HL-60 (cell line): Measurements from ENCODE around the gene IFI6.

Experiments
- DNase-seq, 2 experiments: peaks; one replicate each; pipeline ENCODE4 v3.0.0-alpha.2; 2010 to 2020; ENCODE audit warnings: low read depth in 1 of 2, low spot score in 1 of 2
- H3K27ac ChIP-seq: fragments of 250-450 bp; sonication (Bioruptor Pico); replicated peaks from 2 replicates; pipeline ENCODE4 v1.5.1; 2020; ENCODE audit warnings: mild to moderate bottlenecking, moderate library complexity
- H3K27me3 ChIP-seq: fragments of 250-450 bp; sonication (Bioruptor Pico); 2 replicates; pipeline ENCODE4 v1.5.1; 2021; ENCODE audit warnings: mild to moderate bottlenecking, moderate library complexity; ENCODE audit not compliant: insufficient read depth, poor library complexity, severe bottlenecking
- H3K4me3 ChIP-seq: replicated peaks from 2 replicates; pipeline ENCODE4 v1.5.1; 2011; ENCODE audit warnings: mild to moderate bottlenecking, control low read depth, low read length; ENCODE audit not compliant: insufficient read depth
- GABPA ChIP-seq: IDR thresholded peaks from 2 replicates; pipeline ENCODE4 v1.6.1; 2012; ENCODE audit warnings: low read depth
- POLR2AphosphoS5 ChIP-seq: IDR thresholded peaks from 2 replicates; pipeline ENCODE4 v1.6.1; 2012; ENCODE audit warnings: low read depth
- SPI1 ChIP-seq: IDR thresholded peaks from 2 replicates; pipeline ENCODE4 v1.6.1; 2012; ENCODE audit warnings: low read depth, mild to moderate bottlenecking, borderline replicate concordance
- TF ChIP-seq, protein P1 (sequence below): IDR thresholded peaks from one replicate; pipeline ENCODE4 v1.5.1; 2011; ENCODE audit warnings: low read length, control low read depth, inconsistent platforms; ENCODE audit not compliant: insufficient read depth
- TF ChIP-seq, protein P2 (sequence below): IDR thresholded peaks from 2 replicates; pipeline ENCODE4 v1.6.1; 2012; ENCODE audit warnings: low read depth; ENCODE audit not compliant: insufficient replicate concordance

IFI6 gene

DNA sequence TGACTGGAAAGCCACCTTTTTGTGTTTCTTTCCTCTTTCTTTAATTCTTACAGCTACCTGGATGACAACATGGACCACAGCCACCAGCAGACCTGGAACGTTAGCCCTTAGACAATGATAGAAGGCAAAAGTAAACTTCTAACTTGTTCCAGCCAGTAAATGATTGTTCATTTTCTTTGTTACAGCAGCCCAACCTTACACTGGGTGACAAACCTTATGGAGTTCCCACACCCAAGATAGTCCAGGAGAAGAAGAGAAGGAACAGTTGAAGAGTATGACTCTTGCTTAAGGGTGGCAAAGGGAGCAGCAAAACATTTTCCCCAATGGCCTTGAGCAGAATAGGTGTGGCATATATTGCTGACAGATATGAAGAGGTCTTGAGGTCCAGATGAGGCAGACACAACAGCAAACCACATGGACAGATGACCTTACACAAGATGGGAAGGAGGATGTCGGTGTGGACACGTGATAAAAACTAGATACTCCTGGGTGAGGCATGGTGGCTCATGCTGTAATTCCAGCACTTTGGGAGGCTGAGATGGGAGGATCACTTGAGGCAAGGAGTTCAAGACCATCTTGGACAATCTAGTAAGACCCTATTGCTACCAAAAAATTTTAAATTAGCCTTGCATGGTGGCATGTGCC is 42.0 kb upstream of the IFI6 start:
- TF ChIP-seq GABPA: no peak
- TF ChIP-seq POLR2AphosphoS5: no peak
- TF ChIP-seq, protein P1, sequence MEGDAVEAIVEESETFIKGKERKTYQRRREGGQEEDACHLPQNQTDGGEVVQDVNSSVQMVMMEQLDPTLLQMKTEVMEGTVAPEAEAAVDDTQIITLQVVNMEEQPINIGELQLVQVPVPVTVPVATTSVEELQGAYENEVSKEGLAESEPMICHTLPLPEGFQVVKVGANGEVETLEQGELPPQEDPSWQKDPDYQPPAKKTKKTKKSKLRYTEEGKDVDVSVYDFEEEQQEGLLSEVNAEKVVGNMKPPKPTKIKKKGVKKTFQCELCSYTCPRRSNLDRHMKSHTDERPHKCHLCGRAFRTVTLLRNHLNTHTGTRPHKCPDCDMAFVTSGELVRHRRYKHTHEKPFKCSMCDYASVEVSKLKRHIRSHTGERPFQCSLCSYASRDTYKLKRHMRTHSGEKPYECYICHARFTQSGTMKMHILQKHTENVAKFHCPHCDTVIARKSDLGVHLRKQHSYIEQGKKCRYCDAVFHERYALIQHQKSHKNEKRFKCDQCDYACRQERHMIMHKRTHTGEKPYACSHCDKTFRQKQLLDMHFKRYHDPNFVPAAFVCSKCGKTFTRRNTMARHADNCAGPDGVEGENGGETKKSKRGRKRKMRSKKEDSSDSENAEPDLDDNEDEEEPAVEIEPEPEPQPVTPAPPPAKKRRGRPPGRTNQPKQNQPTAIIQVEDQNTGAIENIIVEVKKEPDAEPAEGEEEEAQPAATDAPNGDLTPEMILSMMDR: no peak
- TF ChIP-seq, protein P2, sequence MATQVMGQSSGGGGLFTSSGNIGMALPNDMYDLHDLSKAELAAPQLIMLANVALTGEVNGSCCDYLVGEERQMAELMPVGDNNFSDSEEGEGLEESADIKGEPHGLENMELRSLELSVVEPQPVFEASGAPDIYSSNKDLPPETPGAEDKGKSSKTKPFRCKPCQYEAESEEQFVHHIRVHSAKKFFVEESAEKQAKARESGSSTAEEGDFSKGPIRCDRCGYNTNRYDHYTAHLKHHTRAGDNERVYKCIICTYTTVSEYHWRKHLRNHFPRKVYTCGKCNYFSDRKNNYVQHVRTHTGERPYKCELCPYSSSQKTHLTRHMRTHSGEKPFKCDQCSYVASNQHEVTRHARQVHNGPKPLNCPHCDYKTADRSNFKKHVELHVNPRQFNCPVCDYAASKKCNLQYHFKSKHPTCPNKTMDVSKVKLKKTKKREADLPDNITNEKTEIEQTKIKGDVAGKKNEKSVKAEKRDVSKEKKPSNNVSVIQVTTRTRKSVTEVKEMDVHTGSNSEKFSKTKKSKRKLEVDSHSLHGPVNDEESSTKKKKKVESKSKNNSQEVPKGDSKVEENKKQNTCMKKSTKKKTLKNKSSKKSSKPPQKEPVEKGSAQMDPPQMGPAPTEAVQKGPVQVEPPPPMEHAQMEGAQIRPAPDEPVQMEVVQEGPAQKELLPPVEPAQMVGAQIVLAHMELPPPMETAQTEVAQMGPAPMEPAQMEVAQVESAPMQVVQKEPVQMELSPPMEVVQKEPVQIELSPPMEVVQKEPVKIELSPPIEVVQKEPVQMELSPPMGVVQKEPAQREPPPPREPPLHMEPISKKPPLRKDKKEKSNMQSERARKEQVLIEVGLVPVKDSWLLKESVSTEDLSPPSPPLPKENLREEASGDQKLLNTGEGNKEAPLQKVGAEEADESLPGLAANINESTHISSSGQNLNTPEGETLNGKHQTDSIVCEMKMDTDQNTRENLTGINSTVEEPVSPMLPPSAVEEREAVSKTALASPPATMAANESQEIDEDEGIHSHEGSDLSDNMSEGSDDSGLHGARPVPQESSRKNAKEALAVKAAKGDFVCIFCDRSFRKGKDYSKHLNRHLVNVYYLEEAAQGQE: no peak
- TF ChIP-seq SPI1: no peak
- Histone ChIP-seq H3K4me3 (no peak overlapping the region), H3K27ac (no peak overlapping the region)

DNA sequence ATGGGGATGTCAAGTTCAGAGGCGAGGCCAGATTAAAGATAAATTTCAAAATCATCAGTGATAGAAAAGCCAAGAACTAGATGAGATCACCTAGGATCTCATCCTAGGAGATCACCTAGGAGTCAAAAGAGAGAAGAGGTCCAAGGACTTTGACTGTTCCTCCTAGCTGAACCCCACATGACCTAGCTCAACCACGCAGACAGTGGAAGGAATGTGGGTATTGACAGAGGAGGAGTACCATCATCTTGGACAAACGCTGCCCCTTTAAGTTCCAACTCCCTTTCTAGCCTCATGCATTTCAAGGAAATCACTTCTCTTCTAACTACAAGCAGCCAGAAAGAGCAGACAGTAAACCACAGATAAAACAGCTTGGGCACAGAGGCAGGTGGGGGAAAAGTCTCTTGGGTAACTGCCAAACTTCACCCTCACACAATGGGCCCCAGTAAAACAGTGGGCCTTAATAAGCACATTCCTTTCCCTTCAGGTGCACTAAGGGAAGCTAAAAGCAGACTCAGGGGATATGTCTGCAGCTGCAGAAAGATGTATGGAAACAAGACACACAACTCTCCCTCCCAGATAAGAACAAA is 41.2 kb upstream of the IFI6 start:
- DNase-seq: no peak

More for the DNA sequence above, 42.0 kb upstream of the IFI6 start:
- DNase-seq: no peak
- no peaks in the 10 kb centered on the region for H3K27me3 ChIP-seq

DNA sequence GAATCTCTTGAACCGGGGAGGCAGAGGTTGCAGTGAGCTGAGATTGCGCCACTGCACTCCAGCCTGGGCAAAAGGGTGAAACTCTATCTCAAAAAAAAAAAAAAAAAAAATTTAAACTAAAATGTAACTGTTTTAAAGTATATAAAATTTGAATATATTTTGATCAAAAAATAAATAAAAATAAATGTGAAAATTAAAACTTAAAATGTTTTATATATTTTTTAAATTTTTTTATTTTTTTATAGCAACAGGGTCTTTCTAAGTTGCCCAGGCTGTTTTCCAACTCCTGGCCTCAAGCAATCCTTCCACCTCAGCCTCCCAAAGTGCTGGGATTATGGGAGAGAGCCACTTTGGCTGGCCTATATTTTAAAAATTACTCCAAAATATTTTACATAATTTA is 38.6 kb upstream of the IFI6 start:
- TF ChIP-seq, protein P1: no peak
- TF ChIP-seq POLR2AphosphoS5: no peak
- TF ChIP-seq GABPA: no peak
- TF ChIP-seq SPI1: no peak
- TF ChIP-seq, protein P2: no peak
- H3K27me3 ChIP-seq: no peaks in the 10 kb centered on the region
- H3K4me3 ChIP-seq: no peak overlapping the region
- DNase-seq: no peak
- H3K27ac ChIP-seq: no peak overlapping the region

More for the DNA sequence above, 41.2 kb upstream of the IFI6 start:
- TF ChIP-seq, protein P2: no peak
- TF ChIP-seq, protein P1: no peak
- no peak for TF ChIP-seq GABPA
- Histone ChIP-seq H3K27ac (no peak overlapping the region), H3K27me3 (no peaks in the 10 kb centered on the region), H3K4me3 (no peak overlapping the region)
